Measurements from ENCODE around the gene BTBD19.
"Not testable (repeated sequence)": the region's sequence is repeated elsewhere in the genome, so short reads cannot be mapped to it uniquely, and the experiment has no call there.

BTBD19 gene

GRCh38 chr1:44788120-44788860, 20.0 kb upstream of the BTBD19 start, which contains the start of gene BEST4:
Gene BEST4, minus strand, starts transcription at chr1:44788170. Its CDS starts 465 bp downstream, at chr1:44787705.
- no peak for DNase-seq

GRCh38 chr1:44790968-44791801, 17.1 kb upstream of the BTBD19 start:
- DNase-seq: no peak

- DNase-seq: no peak
These were observed 15.4 kb upstream of the BTBD19 start for GRCh38 chr1:44792736-44793502.

GRCh38 chr1:44797886-44798285, 10.4 kb upstream of the BTBD19 start:
- not testable (repeated sequence) for DNase-seq

- DNase-seq: no peak
These were observed 9.6 kb upstream of the BTBD19 start for GRCh38 chr1:44798481-44799365.

- DNase-seq: peak; percentile 98
These were observed 8.3 kb upstream of the BTBD19 start, which contains the start of gene PLK3 for GRCh38 chr1:44799770-44800584. Gene PLK3, plus strand, starts transcription at chr1:44800377. Its CDS starts 87 bp downstream, at chr1:44800464.

GRCh38 chr1:44801491-44802305, 6.6 kb upstream of the BTBD19 start:
- no peak for DNase-seq

- no peak for DNase-seq
These were observed 5.8 kb upstream of the BTBD19 start for GRCh38 chr1:44802306-44803061.

- DNase-seq: no peak
These were observed 5.3 kb upstream of the BTBD19 start for GRCh38 chr1:44803062-44803311.

GRCh38 chr1:44803312-44804095, 4.8 kb upstream of the BTBD19 start:
- no peak for DNase-seq

GRCh38 chr1:44805311-44806024, 2.9 kb upstream of the BTBD19 start:
- DNase-seq: no peak

GRCh38 chr1:44806025-44806703, 2.2 kb upstream of the BTBD19 start:
- no peak for DNase-seq

GRCh38 chr1:44806704-44807363, 1.5 kb upstream of the BTBD19 start, which contains the start of gene DYNLT4:
Gene DYNLT4, minus strand, starts transcription at chr1:44807351. Its CDS starts 683 bp downstream, at chr1:44806668.
- no peak for DNase-seq

- DNase-seq: peak; percentile 74
These were observed 810 bp upstream of the BTBD19 start for GRCh38 chr1:44807364-44808062.

GRCh38 chr1:44808938-44809917, 905 bp downstream of the BTBD19 start:
- peak; percentile 29 for DNase-seq
